Choroid plexus epithelial cell (primary cell): ENCODE measurements around the gene XRRA1.
A peak's percentile ranks its signal among the peaks of the same experiment; 100 is the strongest.

ENCODE experiments used
- DNase-seq: peaks from one replicate; pipeline ENCODE4 v3.0.0-alpha.2; 2010; ENCODE audit warnings: low read depth
- H3K4me3 ChIP-seq: 2 replicates; pipeline ENCODE4 v1.5.1; 2011; ENCODE audit warnings: low read depth, mild to moderate bottlenecking, control low read depth, low read length, moderate library complexity
- TF ChIP-seq, protein P1 (sequence below): conservative IDR thresholded peaks from 2 replicates; pipeline ENCODE4 v1.5.1; 2011; ENCODE audit warnings: low read depth, mild to moderate bottlenecking, control low read depth, inconsistent platforms, low read length, moderate library complexity

XRRA1 gene

DNA sequence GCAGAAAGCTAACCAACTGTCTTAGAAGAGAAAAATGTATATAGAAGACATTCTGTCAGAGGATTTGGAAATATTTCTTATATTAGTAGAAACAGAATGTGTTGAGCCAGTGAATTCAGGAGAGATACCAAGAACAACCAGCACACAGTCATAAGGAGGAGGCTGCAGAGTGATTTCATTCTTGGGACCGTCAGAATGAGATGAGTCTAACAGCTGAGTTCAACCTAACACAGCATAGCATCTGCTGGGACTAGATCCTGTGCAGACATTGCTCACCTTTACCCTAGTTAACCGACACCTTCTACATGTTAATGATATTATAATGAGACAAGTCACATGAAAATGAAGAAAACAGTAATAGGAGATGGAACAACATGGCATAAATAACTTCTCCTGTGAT is 85.5 kb downstream of the XRRA1 start:
- TF ChIP-seq, protein P1, sequence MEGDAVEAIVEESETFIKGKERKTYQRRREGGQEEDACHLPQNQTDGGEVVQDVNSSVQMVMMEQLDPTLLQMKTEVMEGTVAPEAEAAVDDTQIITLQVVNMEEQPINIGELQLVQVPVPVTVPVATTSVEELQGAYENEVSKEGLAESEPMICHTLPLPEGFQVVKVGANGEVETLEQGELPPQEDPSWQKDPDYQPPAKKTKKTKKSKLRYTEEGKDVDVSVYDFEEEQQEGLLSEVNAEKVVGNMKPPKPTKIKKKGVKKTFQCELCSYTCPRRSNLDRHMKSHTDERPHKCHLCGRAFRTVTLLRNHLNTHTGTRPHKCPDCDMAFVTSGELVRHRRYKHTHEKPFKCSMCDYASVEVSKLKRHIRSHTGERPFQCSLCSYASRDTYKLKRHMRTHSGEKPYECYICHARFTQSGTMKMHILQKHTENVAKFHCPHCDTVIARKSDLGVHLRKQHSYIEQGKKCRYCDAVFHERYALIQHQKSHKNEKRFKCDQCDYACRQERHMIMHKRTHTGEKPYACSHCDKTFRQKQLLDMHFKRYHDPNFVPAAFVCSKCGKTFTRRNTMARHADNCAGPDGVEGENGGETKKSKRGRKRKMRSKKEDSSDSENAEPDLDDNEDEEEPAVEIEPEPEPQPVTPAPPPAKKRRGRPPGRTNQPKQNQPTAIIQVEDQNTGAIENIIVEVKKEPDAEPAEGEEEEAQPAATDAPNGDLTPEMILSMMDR, result no peak
- no peak for DNase-seq
- H3K4me3 ChIP-seq, result no peak overlapping the region

DNA sequence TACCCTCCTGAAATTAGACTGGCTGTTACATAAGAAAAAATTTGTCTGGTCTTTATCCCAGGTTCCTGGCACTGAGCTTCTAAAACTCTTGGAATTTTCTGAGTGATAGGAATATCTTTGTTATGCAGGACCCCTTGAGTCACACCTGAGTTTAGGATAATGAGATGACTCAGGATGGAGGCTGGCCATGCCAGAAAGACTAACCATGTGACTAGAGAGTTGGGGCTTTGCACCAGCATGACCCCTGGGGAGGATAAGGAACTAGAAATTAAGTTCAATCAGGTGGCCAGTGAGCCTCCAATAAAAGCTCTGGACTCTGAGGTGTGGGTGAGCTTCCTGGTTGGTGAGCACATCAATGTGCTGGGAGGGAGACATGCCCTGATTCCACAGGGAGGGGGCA is 88.1 kb downstream of the XRRA1 start:
- DNase-seq, result no peak
- H3K4me3 ChIP-seq, result no peak overlapping the region
- TF ChIP-seq, protein P1, result no peak

DNA sequence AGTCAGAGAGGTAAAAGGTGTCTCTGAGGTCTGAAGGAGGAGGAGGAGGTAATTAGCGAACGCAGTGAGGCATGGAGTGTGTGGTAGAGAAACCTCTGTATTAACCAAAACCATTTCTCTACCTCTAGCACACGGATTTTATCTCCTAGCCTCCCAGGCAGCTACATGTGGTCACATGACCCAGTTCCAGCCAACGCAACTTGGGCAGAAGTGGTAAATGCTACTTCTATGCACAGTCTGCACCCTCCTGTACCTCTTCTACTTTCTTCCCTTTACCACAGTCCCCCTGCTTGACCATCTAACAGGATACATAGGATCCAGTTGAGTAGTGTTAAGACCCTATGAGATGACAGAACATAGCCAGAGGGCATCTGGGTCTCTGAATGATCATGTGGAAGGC is 95.7 kb downstream of the XRRA1 start:
- TF ChIP-seq, protein P1, result no peak
- DNase-seq, result no peak
- H3K4me3 ChIP-seq, result no peak overlapping the region

DNA sequence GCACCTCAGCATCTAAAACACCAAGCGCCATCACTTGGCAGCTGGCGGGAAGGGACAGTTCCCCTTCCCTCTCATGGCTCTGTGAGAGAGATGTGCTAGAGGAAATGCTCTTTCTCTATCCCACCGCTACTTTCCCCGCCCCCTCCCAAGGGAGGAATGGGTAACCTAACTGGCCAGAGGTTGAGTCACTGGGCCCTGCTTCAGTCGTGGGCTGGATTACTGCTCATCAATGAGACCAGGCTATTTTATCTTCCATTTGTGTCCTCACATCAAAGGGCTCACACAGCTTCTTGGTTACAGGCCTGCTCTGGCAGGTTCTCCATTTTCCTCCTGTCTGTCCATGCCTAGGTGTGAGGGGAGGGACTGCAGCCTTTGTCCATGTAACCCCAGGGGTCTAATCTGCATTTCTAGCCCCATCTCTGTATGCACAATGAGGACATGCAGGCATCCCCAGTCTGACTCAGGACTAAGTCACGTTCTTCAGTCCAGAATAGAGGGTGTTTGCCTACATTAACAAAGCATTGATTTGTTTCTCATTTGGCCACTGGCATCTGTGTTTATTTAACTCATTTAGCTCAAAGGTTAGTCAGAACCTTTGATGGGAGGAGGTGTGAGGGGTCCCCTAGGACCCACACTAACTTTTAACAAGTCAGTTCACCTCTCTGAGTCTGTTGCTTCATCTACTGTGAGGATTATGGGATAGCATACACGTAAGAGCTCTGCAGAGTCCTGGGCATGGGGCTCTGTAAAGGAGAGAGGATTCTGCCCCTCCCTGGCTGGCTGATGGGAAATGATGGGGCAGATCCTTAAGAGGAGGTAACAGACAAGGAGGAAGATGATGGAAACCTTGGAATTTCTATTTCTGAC is 99.1 kb downstream of the XRRA1 start:
- no peak overlapping the region for H3K4me3 ChIP-seq
- TF ChIP-seq, protein P1, result no peak
- peak; percentile 52 for DNase-seq

DNA sequence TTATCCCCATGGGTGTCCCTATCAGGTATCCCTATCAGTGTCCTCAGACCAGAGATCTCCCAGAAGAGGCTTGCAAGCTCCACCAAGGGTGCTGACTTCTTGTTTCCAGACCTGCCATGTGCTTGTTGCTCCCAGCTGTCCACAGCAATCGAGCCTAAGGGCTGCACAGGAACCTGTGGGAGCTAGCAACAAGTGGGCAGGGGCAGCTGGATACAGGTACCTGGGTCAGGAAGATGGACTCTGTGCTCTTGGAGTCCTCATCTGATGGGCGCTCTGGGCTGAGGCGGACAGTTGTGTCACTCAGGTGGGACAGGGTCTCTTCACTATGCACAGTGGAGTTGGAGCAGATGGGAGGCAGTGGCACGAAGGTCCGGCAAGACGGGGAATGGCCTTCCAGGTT is 101.0 kb downstream of the XRRA1 start:
- no peak overlapping the region for H3K4me3 ChIP-seq
- DNase-seq, result no peak
- TF ChIP-seq, protein P1, result no peak

DNA sequence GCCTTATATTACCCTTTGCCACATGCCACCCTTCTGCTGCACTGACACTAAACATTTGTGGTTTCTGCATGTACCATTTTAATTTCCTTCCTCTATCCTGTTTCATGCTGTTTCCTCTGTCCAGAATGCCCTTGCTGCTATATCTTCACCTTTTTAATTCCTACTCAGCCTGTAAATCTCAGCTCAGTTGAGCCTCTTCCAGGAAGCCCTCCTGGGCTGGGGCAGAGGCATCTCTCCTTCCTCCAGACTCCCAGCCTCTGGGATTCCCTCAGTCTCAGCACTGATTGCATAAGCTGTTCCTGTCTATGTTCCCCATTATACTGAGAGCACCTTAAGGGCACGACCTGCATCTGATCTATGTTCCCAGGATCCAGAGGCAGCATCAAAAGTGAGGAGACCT is 101.5 kb downstream of the XRRA1 start:
- TF ChIP-seq, protein P1, result no peak
- no peak for DNase-seq
- H3K4me3 ChIP-seq, result no peak overlapping the region

DNA sequence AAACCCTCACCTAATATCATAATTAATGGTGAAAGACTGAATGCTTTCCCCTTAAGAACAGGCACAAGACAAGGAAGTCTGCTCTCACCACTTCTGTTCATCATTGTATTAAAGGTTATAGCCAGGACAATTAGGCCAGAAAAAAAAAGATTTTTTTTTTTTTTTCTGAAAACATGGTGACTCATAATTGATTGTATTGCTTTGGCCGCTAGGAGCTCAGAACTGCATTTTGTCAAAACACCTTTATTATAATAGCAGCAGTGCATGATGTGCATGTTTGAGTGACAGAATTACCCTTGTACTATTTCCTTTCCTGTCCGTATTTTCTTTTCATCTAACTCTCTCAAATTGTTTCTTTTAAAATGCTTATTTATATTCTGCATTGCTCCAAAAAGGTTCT is 102.1 kb downstream of the XRRA1 start:
- H3K4me3 ChIP-seq, result no peak overlapping the region
- TF ChIP-seq, protein P1, result peak; percentile 22
- DNase-seq, result no peak
